ENCODE data around the gene LRRC38.
"Not testable (repeated sequence)": the region's sequence is repeated elsewhere in the genome, so short reads cannot be mapped to it uniquely, and the experiment has no call there.

The LRRC38 gene

GRCh38 chr1:13513895-13514546, at the start of gene LRRC38:
Gene LRRC38, minus strand, starts transcription at chr1:13514003. Its CDS starts 410 bp downstream, at chr1:13513593.
- H3K4me2 ChIP-seq (ENCODE audit: low read depth, low read length, poor library complexity, severe bottlenecking) = no peak within 1 kb of the TSS
- H3K79me2 ChIP-seq (ENCODE audit: insufficient read depth, low read length) = no peaks in the 10 kb centered on the region
- no peaks in the 10 kb centered on the region for H3K27me3 ChIP-seq (ENCODE audit: low read length)
- no peak within 1 kb of the TSS for H3K9ac ChIP-seq (ENCODE audit: low read length)
- H3K36me3 ChIP-seq (ENCODE audit: low read length) = no peaks in the 10 kb centered on the region
- no peaks in the 10 kb centered on the region for H3K9me2 ChIP-seq (replicated peaks; ENCODE audit: insufficient read depth, low read length)
- H3K27ac ChIP-seq (ENCODE audit: low read depth, low read length) = no peak within 1 kb of the TSS
- H3K4me3 ChIP-seq (ENCODE audit: insufficient read depth, low read length, poor library complexity, severe bottlenecking) = no peak within 1 kb of the TSS
- no peaks in the 10 kb centered on the region for H3K9me3 ChIP-seq (ENCODE audit: insufficient read depth, low read length)
- H4K20me1 ChIP-seq (ENCODE audit: low read depth, low read length) = no peaks in the 10 kb centered on the region
- no peak within 1 kb of the TSS for H2AFZ ChIP-seq (ENCODE audit: low read depth, low read length, severe bottlenecking)
- no peak for TF ChIP-seq EZH2phosphoT487 (conservative IDR thresholded peaks at IDR 0.05; ENCODE audit: low read length)
- no peak for TF ChIP-seq CTCF (IDR thresholded peaks at IDR 0.05; ENCODE audit: insufficient read depth, low read length, poor library complexity, severe bottlenecking)
- no peaks in the 10 kb centered on the region for H3F3A ChIP-seq (ENCODE audit: insufficient read depth)

- not testable (repeated sequence) for H3K9ac ChIP-seq (ENCODE audit: low read length); H3K9me2 ChIP-seq (replicated peaks; ENCODE audit: insufficient read depth, low read length); H3K4me2 ChIP-seq (ENCODE audit: low read depth, low read length, poor library complexity, severe bottlenecking); H3K79me2 ChIP-seq (ENCODE audit: insufficient read depth, low read length); H4K20me1 ChIP-seq (ENCODE audit: low read depth, low read length); H3K27ac ChIP-seq (ENCODE audit: low read depth, low read length); H3K36me3 ChIP-seq (ENCODE audit: low read length); H3K4me3 ChIP-seq (ENCODE audit: insufficient read depth, low read length, poor library complexity, severe bottlenecking); H3K9me3 ChIP-seq (ENCODE audit: insufficient read depth, low read length); H3F3A ChIP-seq (ENCODE audit: insufficient read depth); H2AFZ ChIP-seq (ENCODE audit: low read depth, low read length, severe bottlenecking); H3K27me3 ChIP-seq (ENCODE audit: low read length)
Observed at GRCh38 chr1:13562981-13563380, 49.2 kb upstream of the LRRC38 start.

- Histone ChIP-seq H3K27me3 (ENCODE audit: low read length) (no peaks in the 10 kb centered on the region), H4K20me1 (ENCODE audit: low read depth, low read length) (no peaks in the 10 kb centered on the region), H3K27ac (ENCODE audit: low read depth, low read length) (no peak overlapping the region), H2AFZ (ENCODE audit: low read depth, low read length, severe bottlenecking) (no peak overlapping the region), H3K79me2 (ENCODE audit: insufficient read depth, low read length) (no peaks in the 10 kb centered on the region), H3K36me3 (ENCODE audit: low read length) (no peaks in the 10 kb centered on the region), H3K4me3 (ENCODE audit: insufficient read depth, low read length, poor library complexity, severe bottlenecking) (no peak overlapping the region), H3K4me2 (ENCODE audit: low read depth, low read length, poor library complexity, severe bottlenecking) (no peak overlapping the region), H3K9me2 (replicated peaks; ENCODE audit: insufficient read depth, low read length) (no peaks in the 10 kb centered on the region), H3K9me3 (ENCODE audit: insufficient read depth, low read length) (no peaks in the 10 kb centered on the region), H3F3A (ENCODE audit: insufficient read depth) (no peaks in the 10 kb centered on the region), H3K9ac (ENCODE audit: low read length) (no peak overlapping the region)
- TF ChIP-seq EZH2phosphoT487 (conservative IDR thresholded peaks at IDR 0.05; ENCODE audit: low read length) (no peak), CTCF (IDR thresholded peaks at IDR 0.05; ENCODE audit: insufficient read depth, low read length, poor library complexity, severe bottlenecking) (no peak)
Observed at GRCh38 chr1:13560541-13560940, 46.7 kb upstream of the LRRC38 start.

GRCh38 chr1:13556224-13556764, 42.5 kb upstream of the LRRC38 start:
- Histone ChIP-seq H3K27ac (ENCODE audit: low read depth, low read length) (no peak overlapping the region), H4K20me1 (ENCODE audit: low read depth, low read length) (no peaks in the 10 kb centered on the region), H3K9ac (ENCODE audit: low read length) (no peak overlapping the region), H2AFZ (ENCODE audit: low read depth, low read length, severe bottlenecking) (no peak overlapping the region), H3K9me2 (replicated peaks; ENCODE audit: insufficient read depth, low read length) (no peaks in the 10 kb centered on the region), H3K4me2 (ENCODE audit: low read depth, low read length, poor library complexity, severe bottlenecking) (no peak overlapping the region), H3K27me3 (ENCODE audit: low read length) (no peaks in the 10 kb centered on the region), H3F3A (ENCODE audit: insufficient read depth) (no peaks in the 10 kb centered on the region), H3K79me2 (ENCODE audit: insufficient read depth, low read length) (no peaks in the 10 kb centered on the region), H3K36me3 (ENCODE audit: low read length) (no peaks in the 10 kb centered on the region), H3K4me3 (ENCODE audit: insufficient read depth, low read length, poor library complexity, severe bottlenecking) (no peak overlapping the region), H3K9me3 (ENCODE audit: insufficient read depth, low read length) (no peaks in the 10 kb centered on the region)
- TF ChIP-seq EZH2phosphoT487 (conservative IDR thresholded peaks at IDR 0.05; ENCODE audit: low read length) = no peak
- TF ChIP-seq CTCF (IDR thresholded peaks at IDR 0.05; ENCODE audit: insufficient read depth, low read length, poor library complexity, severe bottlenecking) = no peak

Data from SU-DHL-6 (cell line).